T1000 (cell line): Measurements from ENCODE around the gene SDC3.

Experiments used
- DNase-seq: peaks from one replicate; lab custom pipeline; 2025; ENCODE audit warnings: mixed read lengths; lab: John Stamatoyannopoulos, UW

Gene SDC3

DNA sequence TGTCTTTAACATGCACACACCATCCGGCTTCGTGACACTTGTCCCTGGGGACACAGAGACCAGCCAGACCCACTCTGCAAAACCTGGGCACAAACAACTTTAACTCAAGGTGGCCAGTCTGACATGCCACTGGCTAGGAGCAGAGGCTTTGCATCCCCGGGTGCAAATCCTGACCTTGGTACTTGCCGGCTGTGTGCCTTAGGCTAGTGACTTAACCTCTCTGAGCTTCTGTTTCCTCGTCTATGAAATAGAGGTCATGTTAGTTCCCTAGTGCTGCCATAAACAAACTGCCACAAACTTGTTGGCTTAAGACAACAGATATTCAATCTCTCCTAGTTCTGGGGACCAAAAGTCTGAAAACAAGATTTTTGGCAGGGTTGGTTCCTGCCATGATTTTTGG is 60.4 kb downstream of the SDC3 start:
- DNase-seq = no peak

DNA sequence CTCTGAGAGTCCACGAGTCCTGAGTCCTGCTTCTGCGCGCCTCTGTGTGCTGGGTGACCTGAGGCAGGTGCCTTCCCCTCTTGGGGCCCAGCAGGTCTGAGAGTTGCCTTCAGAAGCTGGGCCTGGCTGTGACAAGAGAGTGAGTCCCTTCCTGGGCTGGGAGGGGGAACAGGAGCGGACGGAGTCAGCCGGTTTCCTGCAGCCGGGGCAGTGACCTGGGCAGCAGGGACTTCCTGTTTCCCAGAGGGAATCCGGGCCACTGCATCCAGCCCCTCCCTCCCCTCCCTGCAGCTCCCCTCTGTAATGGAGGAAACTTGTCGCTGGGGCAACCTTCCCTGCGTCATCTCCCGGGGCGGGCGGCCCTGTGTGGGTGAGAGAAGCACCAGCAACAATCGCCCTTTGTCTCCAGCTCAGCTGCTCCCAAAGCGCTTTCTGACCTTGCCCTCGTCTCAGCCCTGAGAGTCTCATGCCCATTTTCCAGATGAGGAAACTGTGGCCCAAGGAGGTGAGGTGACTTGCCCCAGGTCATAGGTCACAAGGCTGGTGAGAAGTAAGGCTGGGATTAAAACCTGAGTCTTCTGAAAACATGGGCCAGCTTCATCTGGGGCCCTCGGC is 61.1 kb downstream of the SDC3 start:
- DNase-seq = no peak

DNA sequence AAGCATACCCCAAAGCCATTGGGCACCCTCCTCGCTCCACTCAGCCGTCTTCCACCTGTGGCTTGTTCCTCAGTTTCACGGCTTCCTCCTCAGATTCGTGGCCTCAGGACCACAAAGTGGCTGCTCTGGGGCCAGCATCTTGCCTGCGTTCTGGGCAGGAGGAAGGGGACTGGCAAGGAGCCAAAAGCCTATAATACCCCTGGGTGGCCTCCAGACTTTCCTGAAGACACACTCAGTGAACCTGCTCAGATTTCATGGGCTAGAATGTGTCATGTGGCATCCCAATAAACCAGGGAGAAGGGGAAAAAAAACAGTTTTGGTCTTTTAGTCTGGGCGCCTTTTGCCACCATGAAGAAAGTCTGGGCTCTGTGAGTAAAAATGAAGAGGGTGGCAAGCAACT is 62.0 kb downstream of the SDC3 start:
- DNase-seq = no peak

- DNase-seq = no peak
These were observed 62.7 kb downstream of the SDC3 start for GRCh38 chr1:30845904-30846290.

DNA sequence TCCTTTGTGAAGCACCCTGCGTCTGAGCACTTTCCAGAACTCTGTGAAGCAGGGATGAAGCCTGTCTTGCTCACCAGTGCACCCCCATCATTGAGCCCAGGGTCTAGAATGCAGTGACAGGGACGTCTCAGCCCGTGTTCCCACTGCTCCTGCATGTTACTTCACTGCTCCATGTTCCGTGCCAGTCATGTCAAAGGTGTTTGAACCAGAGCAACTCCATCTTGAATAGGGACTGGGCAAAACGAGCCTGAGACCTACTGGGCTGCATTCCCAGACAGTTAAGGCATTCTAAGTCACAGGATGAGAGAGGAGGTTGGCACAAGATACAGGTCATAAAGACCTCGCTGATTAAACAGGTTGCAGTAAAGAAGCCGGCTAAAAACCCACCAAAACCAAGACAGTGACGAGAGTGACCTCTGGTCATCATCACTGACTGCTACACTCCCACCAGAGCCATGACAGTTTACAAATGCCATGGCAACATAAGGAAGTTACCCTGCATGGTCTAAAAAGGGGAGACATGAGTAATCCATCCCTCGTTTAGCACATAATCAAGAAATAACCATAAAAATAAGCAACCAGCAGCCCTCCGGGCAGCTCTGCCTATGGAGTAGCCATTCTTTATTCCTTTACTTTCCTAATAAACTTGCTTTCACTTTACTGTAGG is 63.2 kb downstream of the SDC3 start:
- no peak for DNase-seq

DNA sequence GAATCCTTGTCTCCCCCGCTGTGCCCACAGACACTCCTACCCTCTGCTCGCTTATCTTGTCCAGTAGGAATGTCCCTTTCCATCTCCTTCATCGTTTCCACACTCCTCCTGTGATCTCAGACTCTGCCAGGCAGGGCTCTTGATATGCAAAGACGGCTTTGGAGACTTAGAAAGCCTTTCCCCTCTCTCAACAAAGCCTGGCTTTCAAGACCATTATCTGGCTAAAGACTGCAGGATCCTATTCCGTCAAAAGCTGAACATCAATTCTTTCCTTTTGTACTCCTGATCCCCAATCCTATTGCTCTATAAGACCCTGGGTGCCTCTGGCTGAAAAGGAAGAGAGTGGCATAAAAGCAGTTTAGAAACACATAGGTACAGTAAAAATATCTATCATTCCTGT is 63.9 kb downstream of the SDC3 start:
- DNase-seq = no peak

GRCh38 chr1:30842697-30843354 is 65.7 kb downstream of the SDC3 start:
- no peak for DNase-seq

DNA sequence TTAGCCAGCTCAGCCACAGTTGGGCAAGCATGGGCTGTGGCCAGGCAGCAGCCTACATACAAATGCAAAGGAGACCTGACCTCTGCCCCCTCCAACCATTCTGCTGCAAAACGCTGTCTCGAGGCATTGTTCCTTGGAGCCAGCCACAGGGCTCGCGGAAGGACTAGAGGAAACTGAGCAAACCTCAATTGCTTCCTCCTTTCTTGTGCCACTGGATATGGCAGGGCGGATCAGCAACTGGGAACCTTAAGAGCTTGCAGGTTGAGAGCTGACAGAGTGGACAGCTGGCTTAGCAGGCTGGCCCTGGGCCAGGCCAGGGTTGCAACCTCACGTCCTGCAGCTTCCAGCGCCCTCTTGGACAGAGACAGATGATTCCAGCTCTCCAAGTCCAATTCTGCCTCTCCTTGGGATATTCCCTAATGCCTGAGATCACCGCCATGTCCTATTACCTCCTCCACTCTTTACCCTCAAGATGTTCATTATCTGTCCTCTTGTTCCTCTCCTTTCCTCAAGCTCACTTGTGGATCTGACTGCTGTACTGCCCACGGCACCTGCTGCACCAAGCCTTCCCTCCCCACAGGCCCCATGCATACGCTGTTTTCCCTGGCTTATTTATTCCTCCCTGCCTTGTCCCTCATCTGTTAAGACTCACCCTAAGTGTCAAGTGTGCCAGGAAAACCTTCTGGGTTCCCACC is 67.5 kb downstream of the SDC3 start:
- DNase-seq = no peak

GRCh38 chr1:30839827-30840359 is 68.7 kb downstream of the SDC3 start:
- no peak for DNase-seq

DNA sequence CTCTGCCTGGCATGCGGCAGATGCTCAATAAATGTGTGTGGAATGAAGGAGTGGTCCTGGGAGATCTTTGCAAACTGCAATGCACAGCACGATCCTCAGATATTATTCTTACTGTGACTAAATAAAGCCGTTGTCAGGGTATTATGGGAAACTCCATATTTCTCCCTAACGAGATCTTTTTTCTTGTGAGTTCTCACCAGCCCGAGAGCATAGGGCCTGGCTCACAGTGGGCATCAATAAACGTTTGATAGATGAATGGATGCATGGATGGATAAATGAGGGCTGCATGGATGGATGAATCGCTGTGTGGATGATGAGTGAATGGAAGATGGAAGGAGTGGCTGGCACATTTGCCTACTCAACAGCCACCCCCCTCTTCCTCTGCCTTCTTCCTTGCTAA is 69.6 kb downstream of the SDC3 start:
- no peak for DNase-seq

DNA sequence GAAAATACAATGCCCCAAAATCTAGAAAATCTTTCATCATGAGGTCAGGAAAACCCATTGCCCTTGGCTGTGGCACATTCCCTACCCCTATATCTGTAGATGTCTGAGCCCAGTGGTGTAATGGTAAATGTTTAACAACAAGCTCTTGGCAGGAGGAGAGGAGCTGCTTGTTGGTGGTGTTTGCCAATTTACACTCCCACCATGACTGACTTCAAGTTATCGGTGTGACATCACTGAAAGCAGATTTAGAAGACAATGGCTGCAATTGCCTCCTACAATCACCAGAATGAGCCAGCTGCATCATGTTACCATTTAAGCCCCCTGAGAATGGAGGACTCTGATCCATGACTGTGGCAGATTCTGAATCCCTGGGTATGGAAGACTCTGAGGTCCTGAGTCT is 70.9 kb downstream of the SDC3 start:
- no peak for DNase-seq

DNA sequence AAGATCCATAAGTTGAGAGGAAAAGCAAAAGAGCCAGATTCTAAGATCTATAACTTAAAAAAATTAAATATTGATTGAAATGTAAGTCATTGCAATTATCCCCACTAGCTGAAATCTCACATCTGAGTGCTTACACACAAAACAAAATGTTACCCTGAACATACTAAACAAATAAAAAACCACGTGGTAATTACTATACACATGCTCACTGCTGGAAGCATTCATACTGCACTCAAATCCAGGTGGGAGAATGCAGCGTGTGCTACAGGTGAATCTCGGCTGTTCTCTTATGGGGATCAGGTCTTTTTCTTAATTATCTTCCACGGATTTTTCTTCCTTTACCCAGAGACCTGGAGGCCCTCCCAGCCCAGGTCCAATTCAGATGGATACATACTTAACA is 74.3 kb downstream of the SDC3 start:
- DNase-seq = no peak

GRCh38 chr1:30830537-30830936 is 78.0 kb downstream of the SDC3 start:
- DNase-seq = no peak

- DNase-seq = no peak
These were observed 78.7 kb downstream of the SDC3 start for GRCh38 chr1:30829889-30830288.

DNA sequence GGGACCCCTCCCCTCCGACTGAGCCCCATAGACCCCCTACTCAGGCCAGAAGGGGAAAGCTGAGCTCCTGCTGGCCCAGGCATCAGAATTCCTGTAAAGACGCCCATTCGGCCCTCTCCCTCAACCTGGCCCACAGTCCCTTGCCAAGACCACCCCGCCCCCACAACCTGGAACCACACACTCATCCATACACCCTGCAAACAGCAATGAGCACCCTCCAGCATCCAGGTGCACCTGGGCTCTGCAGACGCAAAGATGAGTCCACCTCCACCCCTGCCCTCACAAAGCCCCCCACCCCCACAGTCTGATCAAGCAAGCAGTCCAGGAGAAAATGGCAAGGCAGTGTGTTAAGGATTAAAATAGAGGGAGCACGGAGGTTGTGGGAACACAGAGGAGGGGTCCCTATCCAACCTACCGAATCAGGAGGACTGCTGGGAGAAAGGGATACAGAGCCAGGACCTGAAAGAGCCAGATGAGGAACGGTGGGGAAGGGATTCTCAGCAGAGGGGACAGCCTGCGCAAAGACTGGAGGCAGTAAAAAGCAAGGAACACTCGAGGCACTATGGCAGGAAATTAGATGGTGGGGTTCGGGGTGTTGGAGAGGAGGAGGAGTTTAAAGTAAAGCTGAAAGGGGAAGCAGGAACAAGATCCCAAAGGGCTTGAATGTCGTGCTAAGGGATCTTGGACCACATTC is 83.7 kb downstream of the SDC3 start:
- no peak for DNase-seq

DNA sequence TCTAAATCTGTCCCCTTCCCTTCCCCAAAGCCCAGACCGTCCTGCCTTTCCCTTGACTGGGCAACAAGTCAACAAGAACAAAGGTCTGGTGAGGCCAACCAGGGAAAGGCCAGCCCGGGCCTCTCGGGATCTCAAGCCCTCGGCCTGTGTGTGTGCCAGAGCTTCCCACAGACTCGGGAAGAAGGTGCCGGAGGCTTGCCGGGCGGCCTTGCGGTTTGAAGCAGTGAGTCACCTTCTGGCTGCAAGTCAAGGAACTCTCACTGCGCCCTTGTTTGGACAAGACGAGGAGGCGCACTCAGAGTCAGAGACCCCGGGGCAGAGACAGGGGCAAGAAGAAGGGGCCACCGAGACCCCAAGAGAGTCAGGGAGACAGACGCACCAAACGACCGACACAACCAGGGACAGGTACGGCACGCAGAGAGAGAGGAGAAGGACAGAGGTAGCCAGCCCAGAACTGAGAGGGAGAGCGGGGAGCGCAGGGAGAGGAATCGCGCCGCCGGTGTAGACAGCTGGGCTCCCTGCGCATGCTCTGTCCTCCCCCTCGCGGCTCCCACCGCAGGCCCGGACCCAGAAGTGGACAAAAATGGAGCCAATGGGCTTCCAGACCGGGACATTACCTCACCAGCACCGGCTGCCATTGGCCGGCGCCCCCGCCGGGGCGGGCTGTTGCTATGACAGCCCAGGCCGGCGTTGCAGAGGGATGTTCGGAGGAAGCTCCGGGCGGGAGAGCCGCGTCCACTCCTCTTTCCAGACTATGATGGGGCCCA is 84.4 kb downstream of the SDC3 start:
- peak; percentile 96 for DNase-seq

DNA sequence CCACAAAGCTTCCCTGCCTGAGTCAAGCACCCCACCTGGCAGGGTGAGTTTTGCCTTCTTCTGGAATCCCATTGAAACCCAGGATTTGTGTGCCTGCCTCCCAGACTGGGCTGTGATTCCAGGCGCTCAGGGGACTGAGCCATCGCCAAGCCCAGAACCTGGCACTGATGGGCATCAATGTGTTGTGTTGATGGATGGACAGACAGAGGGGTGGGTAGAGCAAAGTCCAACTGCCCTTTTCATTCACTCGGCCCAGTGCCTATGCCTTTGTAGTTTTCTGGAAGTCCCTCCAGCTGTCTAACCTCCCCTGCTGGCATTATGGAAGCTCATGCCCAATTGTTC is 85.0 kb downstream of the SDC3 start:
- no peak for DNase-seq

DNA sequence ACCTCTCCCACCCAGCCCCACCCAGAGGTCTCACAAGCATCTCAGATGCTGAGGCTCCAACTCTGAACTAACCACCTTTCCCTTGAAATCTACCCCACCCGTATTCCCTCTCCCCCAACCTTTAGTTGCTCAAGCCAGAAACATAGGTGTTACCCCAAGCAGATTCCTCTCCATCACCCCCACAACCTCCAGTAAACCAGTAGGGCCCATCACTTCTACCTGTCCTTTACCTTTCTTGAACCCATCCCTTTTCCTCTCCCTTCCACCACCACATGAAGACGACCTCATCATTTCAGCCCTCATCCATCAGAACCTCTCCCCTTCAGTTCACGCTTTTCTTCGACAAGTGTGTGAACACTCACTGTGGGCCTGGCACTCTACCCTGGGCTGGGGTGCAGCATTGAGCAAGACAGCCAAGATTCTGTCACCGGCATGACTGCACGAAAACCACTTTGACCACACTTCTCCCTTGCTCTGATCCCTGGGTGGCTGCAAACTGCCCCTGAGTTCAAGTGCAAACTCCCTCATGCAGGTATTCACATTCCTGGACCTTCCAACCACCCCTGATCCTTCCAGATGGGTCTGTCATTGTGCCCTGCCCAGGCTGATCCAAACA is 85.5 kb downstream of the SDC3 start:
- no peak for DNase-seq

DNA sequence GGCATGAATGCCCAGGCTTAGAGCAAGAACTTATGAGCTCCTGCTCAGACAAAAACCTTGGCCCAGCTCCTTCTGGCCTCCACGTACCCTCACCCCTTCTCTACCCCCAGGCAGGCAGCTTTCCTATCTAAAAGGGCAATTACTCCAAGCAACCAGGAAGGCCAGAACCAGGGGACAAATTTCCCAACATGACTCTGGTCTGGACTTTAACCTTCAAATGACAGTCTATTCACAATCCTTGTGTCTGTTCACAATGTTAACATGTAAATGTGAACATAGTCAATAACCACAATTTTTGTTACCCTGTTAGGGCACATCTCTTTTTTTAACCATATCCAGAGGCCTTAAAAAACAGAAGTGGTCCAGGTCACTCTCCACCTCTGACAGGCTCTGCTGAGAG is 86.6 kb downstream of the SDC3 start:
- no peak for DNase-seq

- DNase-seq = no peak
These were observed 88.3 kb downstream of the SDC3 start for GRCh38 chr1:30820299-30820698.
